G401 (cell line): ENCODE measurements around the gene DENND2C. TPM values are rescaled to one million over a fixed set of nuclear protein-coding genes. Genes with fewer than 3 reads are reported as not detected.
A peak's percentile ranks its signal among the peaks of the same experiment; 100 is the strongest.

Source experiments
- DNase-seq: peaks from one replicate; pipeline ENCODE4 v3.0.0-alpha.2; 2015; ENCODE audit warnings: low spot score
- in situ Hi-C: cut with HindIII; loops from 2 replicates; pipeline ENCODE4 v1.10.0; 2016; ENCODE audit warnings: low sequenced_read_pairs, mixed read lengths
- total RNA-seq: library from RNA; depleted of rRNA; stranded (reverse); fragments of >200 nt; shearing (Covaris generic); gene quantifications from 2 replicates; pipeline ENCODE4 v1.2.3, GENCODE V29; 2014; rRNA removed

The DENND2C gene
- total RNA-seq, 1 experiment from 2014 or later: 5.0 TPM

- DNase-seq: no peak
- in situ Hi-C loops: no loop called here
Observed at GRCh38 chr1:114559356-114559755, 110.5 kb downstream of the DENND2C start.

- DNase-seq: peak; percentile 12
- in situ Hi-C loops: no loop called here
Observed at GRCh38 chr1:114558544-114558943, 111.3 kb downstream of the DENND2C start.

- no peak for DNase-seq
- in situ Hi-C loops: no loop called here
Observed at GRCh38 chr1:114554577-114554976, 115.3 kb downstream of the DENND2C start.

GRCh38 chr1:114552106-114552639 lies 117.7 kb downstream of the DENND2C start:
- DNase-seq: no peak
- in situ Hi-C loops: no loop called here

GRCh38 chr1:114551400-114551799 lies 118.4 kb downstream of the DENND2C start:
- DNase-seq: no peak

GRCh38 chr1:114550336-114550735 lies 119.5 kb downstream of the DENND2C start:
- in situ Hi-C loops: no loop called here
- no peak for DNase-seq

More at GRCh38 chr1:114551400-114551799, 118.4 kb downstream of the DENND2C start:
- in situ Hi-C loops: no loop called here

- DNase-seq: no peak
- in situ Hi-C loops: no loop called here
Observed at GRCh38 chr1:114549137-114549536, 120.7 kb downstream of the DENND2C start.

GRCh38 chr1:114547076-114547475 lies 122.8 kb downstream of the DENND2C start:
- in situ Hi-C loops: no loop called here
- DNase-seq: no peak

- no peak for DNase-seq
- in situ Hi-C loops: no loop called here
Observed at GRCh38 chr1:114545796-114546195, 124.1 kb downstream of the DENND2C start.

- DNase-seq: no peak
- in situ Hi-C loops: no loop called here
Observed at GRCh38 chr1:114545315-114545714, 124.5 kb downstream of the DENND2C start.

GRCh38 chr1:114540821-114541220 lies 129.0 kb downstream of the DENND2C start:
- in situ Hi-C loops: no loop called here
- no peak for DNase-seq

- DNase-seq: no peak
- in situ Hi-C loops: no loop called here
Observed at GRCh38 chr1:114540272-114540671, 129.6 kb downstream of the DENND2C start.

- DNase-seq: no peak
- in situ Hi-C loops: no loop called here
Observed at GRCh38 chr1:114536043-114536442, 133.8 kb downstream of the DENND2C start.

GRCh38 chr1:114535401-114535800 lies 134.4 kb downstream of the DENND2C start:
- in situ Hi-C loops: no loop called here
- DNase-seq: no peak

Other genes starting within 250 kb of the DENND2C start
- 16.5 and 21.1 TPM in 2 replicates for gene TRIM33, start 158.8 kb downstream of the DENND2C start, total RNA-seq
- gene BCAS2, start 88.4 kb downstream of the DENND2C start, total RNA-seq: 43.4 and 48.5 TPM in 2 replicates
- gene AMPD1, start 25.5 kb upstream of the DENND2C start, total RNA-seq: not detected in 2 replicates
- gene NRAS, start 46.7 kb upstream of the DENND2C start, total RNA-seq: 61.4 and 91.2 TPM in 2 replicates
- 170 and 190 TPM in 2 replicates for gene CSDE1, start 87.9 kb upstream of the DENND2C start, total RNA-seq
- 77.7 and 79.4 TPM in 2 replicates for gene SIKE1, start 110.6 kb upstream of the DENND2C start, total RNA-seq
- gene SYCP1, start 184.8 kb upstream of the DENND2C start, total RNA-seq: not detected in 2 replicates